GM12864 (cell line): ENCODE data around the gene CDH4.

Experiments used
- DNase-seq: peaks from one replicate; pipeline ENCODE4 v3.0.0-alpha.2; 2011; ENCODE audit warnings: low read depth
- H3K4me3 ChIP-seq: 2 replicates; pipeline ENCODE4 v1.5.1; 2011; ENCODE audit warnings: mild to moderate bottlenecking, low read depth, low read length, control low read depth
- TF ChIP-seq, protein P1 (sequence below): IDR thresholded peaks from 2 replicates; pipeline ENCODE4 v1.5.1; 2011; ENCODE audit warnings: low read depth, mild to moderate bottlenecking, moderate library complexity, low read length, control low read depth, inconsistent platforms; ENCODE audit errors: missing control alignments

The CDH4 gene

DNA sequence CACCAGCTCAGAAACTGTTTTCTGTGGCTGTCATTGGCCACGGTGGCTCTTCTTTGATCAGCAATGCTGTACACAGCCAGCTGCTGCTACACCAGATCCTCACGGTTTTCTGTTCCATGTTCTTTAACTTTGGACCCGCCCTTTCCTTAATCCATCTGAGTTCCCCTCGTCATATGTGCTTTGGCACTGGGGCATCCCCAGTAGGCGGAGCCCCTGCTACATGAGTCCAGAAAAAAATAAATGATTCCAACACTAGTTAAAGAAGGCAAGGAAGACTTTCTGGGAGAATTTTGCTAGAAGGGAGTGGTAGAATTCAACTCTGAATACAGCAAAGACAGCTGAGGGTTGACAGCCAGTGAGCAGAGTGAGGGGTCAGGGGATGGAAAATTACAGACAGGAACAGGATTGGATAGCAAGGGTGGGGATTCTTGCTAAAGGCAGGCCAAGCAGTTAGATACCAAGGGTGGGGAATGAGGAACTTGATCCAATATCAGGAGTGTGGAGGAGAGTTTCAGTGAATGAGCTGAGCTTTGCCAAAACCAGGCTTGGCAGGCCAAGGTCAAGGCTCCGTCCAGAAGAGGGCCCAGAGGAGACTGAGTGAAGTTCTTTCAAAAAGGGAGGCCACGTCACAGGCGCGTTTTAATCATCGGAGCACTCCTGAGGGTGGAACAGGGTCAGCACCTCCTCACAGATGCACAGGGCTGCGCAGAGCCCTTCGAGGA lies 391.8 kb downstream of the CDH4 start:
- TF ChIP-seq, protein P1, sequence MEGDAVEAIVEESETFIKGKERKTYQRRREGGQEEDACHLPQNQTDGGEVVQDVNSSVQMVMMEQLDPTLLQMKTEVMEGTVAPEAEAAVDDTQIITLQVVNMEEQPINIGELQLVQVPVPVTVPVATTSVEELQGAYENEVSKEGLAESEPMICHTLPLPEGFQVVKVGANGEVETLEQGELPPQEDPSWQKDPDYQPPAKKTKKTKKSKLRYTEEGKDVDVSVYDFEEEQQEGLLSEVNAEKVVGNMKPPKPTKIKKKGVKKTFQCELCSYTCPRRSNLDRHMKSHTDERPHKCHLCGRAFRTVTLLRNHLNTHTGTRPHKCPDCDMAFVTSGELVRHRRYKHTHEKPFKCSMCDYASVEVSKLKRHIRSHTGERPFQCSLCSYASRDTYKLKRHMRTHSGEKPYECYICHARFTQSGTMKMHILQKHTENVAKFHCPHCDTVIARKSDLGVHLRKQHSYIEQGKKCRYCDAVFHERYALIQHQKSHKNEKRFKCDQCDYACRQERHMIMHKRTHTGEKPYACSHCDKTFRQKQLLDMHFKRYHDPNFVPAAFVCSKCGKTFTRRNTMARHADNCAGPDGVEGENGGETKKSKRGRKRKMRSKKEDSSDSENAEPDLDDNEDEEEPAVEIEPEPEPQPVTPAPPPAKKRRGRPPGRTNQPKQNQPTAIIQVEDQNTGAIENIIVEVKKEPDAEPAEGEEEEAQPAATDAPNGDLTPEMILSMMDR, result no peak
- DNase-seq, result no peak
- H3K4me3 ChIP-seq, result no peak overlapping the region

DNA sequence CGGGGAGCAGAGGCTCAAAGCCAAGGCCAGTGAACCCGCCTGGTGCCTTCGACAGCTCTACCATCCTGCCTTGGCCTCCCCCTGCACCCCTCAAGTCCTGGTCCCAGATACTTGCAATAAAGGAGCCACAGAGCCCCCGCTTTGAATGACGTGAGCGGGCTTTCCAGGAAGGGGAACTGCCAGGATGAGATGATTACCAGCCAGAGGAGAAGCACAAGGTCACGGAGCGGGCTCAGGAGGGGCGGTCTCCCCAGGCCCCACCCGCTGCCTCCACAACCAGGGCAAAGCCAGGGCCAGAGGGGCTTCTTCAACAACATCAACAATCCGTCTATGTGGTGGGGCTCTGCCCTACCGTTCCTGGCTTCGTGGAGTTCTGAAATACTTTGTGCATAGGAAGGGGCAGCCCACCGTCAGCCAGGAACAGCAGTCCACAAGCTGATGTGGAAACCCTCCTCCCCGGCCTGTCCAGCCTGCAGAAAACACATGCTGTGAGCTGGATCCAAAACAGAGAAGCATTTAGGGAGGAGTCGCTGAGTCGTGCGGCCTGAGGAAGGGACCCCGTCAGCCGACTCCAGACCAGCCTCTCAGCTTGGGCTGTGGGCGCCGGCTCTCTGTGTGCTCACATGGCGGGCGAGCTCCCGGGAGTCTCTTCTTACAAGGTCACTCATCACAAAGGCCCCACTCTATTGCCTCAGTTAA lies 392.5 kb downstream of the CDH4 start:
- TF ChIP-seq, protein P1, result no peak
- H3K4me3 ChIP-seq, result no peak overlapping the region
- DNase-seq, result no peak

DNA sequence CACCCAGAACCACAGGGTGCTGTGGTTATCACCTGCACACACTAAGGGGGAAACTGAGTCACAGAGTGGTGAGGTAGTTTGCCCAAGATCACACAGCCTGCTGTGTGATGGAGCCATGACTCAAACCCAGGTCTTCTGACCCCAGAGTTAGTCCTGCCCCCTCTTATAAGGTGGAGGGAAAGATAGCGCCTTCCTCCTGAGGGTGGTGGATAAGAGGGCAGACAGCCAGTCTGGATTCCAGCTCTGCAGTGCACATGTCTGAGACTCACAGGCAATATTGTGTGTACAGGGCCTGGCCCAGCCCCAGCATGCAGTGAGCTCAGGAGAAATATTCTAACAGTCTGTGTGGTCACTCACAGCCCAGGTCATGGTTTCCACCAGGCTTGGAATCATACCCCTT lies 393.7 kb downstream of the CDH4 start:
- no peak overlapping the region for H3K4me3 ChIP-seq
- no peak for DNase-seq
- TF ChIP-seq, protein P1, result no peak

DNA sequence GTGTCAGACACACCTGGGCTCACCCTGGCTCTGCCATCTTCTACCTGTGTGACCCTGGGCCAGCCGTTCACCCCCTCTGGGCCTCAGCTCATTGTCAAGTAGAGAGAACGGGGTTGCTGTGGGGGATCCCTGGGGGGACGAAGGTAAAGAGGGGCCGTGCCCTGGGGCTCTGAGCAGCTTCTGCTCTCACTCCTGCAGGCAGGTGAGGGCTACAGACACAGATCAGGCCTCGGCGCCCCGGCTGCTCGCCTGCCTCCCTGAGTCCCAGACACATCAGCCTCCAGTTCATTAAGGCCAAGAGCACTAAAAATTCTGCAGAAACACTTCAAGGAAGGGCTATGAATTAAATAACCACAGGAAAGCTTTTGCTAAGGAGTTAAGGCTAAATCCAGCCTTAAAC lies 394.4 kb downstream of the CDH4 start:
- H3K4me3 ChIP-seq, result no peak overlapping the region
- TF ChIP-seq, protein P1, result no peak
- no peak for DNase-seq

DNA sequence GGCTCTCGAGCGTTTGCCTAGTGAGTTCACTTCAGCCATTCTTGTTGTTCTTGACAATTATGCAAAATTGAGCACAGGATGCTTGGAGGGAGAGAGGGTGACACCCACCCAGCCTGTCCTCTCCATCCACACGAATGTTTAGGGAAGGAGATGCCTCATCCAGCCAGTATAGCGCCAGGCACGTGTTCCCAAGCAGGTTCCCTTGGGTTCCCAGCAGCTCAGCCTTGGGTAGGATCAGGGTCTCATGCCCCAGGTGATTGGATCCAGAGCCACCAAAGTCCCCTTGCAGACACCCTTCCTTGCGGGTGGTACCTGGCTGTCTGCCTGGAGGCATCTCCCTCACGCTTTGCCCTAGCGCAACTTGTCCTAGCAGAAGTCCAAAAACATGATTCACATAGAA lies 394.9 kb downstream of the CDH4 start:
- no peak overlapping the region for H3K4me3 ChIP-seq
- no peak for DNase-seq
- TF ChIP-seq, protein P1, result no peak

DNA sequence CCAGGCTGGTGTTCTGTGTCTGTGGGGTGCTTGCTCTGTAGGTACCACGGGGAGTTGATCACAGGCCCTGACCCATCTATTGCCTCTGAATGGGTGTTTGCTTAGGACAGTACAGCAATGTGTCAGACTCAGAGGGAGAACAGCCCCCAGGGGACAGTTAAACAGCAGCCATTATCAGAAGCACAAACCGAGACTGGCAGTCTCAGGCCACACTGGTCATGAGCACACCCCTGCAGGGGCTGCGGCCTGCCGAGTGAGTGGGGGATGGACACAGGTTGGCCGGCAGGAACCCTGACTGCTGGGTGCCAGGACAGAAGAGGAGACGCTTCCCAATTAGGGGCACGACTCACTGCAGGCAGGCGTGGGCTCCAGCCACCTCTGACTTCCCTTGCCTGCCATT lies 395.6 kb downstream of the CDH4 start:
- TF ChIP-seq, protein P1, result no peak
- DNase-seq, result no peak
- H3K4me3 ChIP-seq, result no peak overlapping the region
